ENCODE data around the gene TMEM92. TPM values are rescaled to one million over a fixed set of nuclear protein-coding genes. Genes with fewer than 3 reads are reported as not detected.

Gene TMEM92
- total RNA-seq, 2 donors from 2014 or later: 0.28 to 1.4 TPM

GRCh38 chr17:50252781-50253180, 21.5 kb upstream of the TMEM92 start:
- no peak for TF ChIP-seq CTCF (IDR thresholded peaks at IDR 0.05)
- Histone ChIP-seq H3K9me3 (no peaks in the 10 kb centered on the region), H3K27ac (no peak overlapping the region), H3K4me3 (no peak overlapping the region), H3K4me1 (ENCODE audit: control insufficient read depth in 1 of 2, low read depth in 2 of 2) (peaks cover 5 to 8% of the 10 kb centered on the region in 2 donors), H3K27me3 (replicated peaks; ENCODE audit: insufficient read depth) (no peaks in the 10 kb centered on the region), H3K36me3 (no peaks in the 10 kb centered on the region)
- DNase-seq (ENCODE audit: low spot score) (no peak), ATAC-seq (ENCODE audit: insufficient number of reproducible peaks, low FRiP score, low read depth) (no peak)

- Histone ChIP-seq H3K27me3 (replicated peaks; ENCODE audit: insufficient read depth) (no peaks in the 10 kb centered on the region), H3K27ac (no peak overlapping the region), H3K9me3 (no peaks in the 10 kb centered on the region), H3K4me3 (no peak overlapping the region), H3K4me1 (ENCODE audit: control insufficient read depth in 1 of 2, low read depth in 2 of 2) (peaks cover 17 to 38% of the 10 kb centered on the region in 2 donors), H3K36me3 (no peaks in the 10 kb centered on the region)
- no peak for TF ChIP-seq CTCF (IDR thresholded peaks at IDR 0.05)
- DNase-seq (ENCODE audit: low spot score): no peak
- no peak for ATAC-seq (ENCODE audit: insufficient number of reproducible peaks, low FRiP score, low read depth)
Observed at GRCh38 chr17:50255766-50256635, 18.3 kb upstream of the TMEM92 start.

GRCh38 chr17:50256826-50257618, 17.2 kb upstream of the TMEM92 start:
- peak overlapping the region in 1 of 2 donors; percentile 20 for H3K27ac ChIP-seq
- ATAC-seq (ENCODE audit: insufficient number of reproducible peaks, low FRiP score, low read depth) (no peak), DNase-seq (ENCODE audit: low spot score) (no peak)
- H3K9me3 ChIP-seq: no peaks in the 10 kb centered on the region
- no peaks in the 10 kb centered on the region for H3K27me3 ChIP-seq (replicated peaks; ENCODE audit: insufficient read depth)
- no peaks in the 10 kb centered on the region for H3K36me3 ChIP-seq
- TF ChIP-seq CTCF (IDR thresholded peaks at IDR 0.05): no peak
- peaks cover 17 to 38% of the 10 kb centered on the region in 2 donors for H3K4me1 ChIP-seq (ENCODE audit: control insufficient read depth in 1 of 2, low read depth in 2 of 2)
- peak overlapping the region; percentile 7 for H3K4me3 ChIP-seq

GRCh38 chr17:50257676-50258224, 16.5 kb upstream of the TMEM92 start:
- Histone ChIP-seq H3K4me1 (ENCODE audit: control insufficient read depth in 1 of 2, low read depth in 2 of 2) (peaks cover 17 to 38% of the 10 kb centered on the region in 2 donors), H3K9me3 (no peaks in the 10 kb centered on the region), H3K27ac (peak overlapping the region in 1 of 2 donors; percentile 26), H3K4me3 (peak overlapping the region; percentile 7), H3K36me3 (no peaks in the 10 kb centered on the region), H3K27me3 (replicated peaks; ENCODE audit: insufficient read depth) (no peaks in the 10 kb centered on the region)
- TF ChIP-seq CTCF (IDR thresholded peaks at IDR 0.05): no peak
- ATAC-seq (ENCODE audit: insufficient number of reproducible peaks, low FRiP score, low read depth): no peak
- DNase-seq (ENCODE audit: low spot score): no peak

Measured in thoracic aorta (tissue), 2 donors.